DLD1 (cell line): Measurements from ENCODE around the gene SPEN.
"Not testable (repeated sequence)": the region's sequence is repeated elsewhere in the genome, so short reads cannot be mapped to it uniquely, and the experiment has no call there.

Experiments
- in situ Hi-C: cut with HindIII; loops from 2 replicates; pipeline ENCODE4 v1.10.0; 2017; ENCODE audit warnings: low sequenced_read_pairs

Gene SPEN

GRCh38 chr1:15856888-15857287 is 9.4 kb downstream of the SPEN start:
- in situ Hi-C loops = no loop called here

- in situ Hi-C loops = no loop called here
Measured at GRCh38 chr1:15858069-15858670, 10.7 kb downstream of the SPEN start.

- in situ Hi-C loops = no loop called here
Measured at GRCh38 chr1:15858672-15859372, 11.3 kb downstream of the SPEN start.

- in situ Hi-C loops = no loop called here
Measured at GRCh38 chr1:15863156-15863901, 15.8 kb downstream of the SPEN start.

- in situ Hi-C loops = no loop called here
Measured at GRCh38 chr1:15866721-15867201, 19.3 kb downstream of the SPEN start.

- in situ Hi-C loops = no loop called here
Measured at GRCh38 chr1:15867288-15867687, 19.8 kb downstream of the SPEN start.

GRCh38 chr1:15869413-15869812 is 21.9 kb downstream of the SPEN start:
- in situ Hi-C loops = no loop called here

GRCh38 chr1:15870421-15870820 is 22.9 kb downstream of the SPEN start:
- in situ Hi-C loops = loop anchor here (10.0 kb wide), 1 partner anchor 194 kb away; no protein-coding TSS in a partner anchor

GRCh38 chr1:15874471-15874870 is 27.0 kb downstream of the SPEN start:
- in situ Hi-C loops = loop anchor here (10.0 kb wide), 1 partner anchor 190 kb away; no protein-coding TSS in a partner anchor

- in situ Hi-C loops = loop anchor here (10.0 kb wide), 1 partner anchor 188 kb away; no protein-coding TSS in a partner anchor
Measured at GRCh38 chr1:15876357-15877055, 29.0 kb downstream of the SPEN start.

GRCh38 chr1:15881961-15882360 is 34.5 kb downstream of the SPEN start:
- in situ Hi-C loops = no loop called here

GRCh38 chr1:15882665-15883064 is 35.2 kb downstream of the SPEN start:
- in situ Hi-C loops = no loop called here

- in situ Hi-C loops = no loop called here
Measured at GRCh38 chr1:15883326-15883725, 35.8 kb downstream of the SPEN start.

GRCh38 chr1:15884477-15884876 is 37.0 kb downstream of the SPEN start:
- in situ Hi-C loops = no loop called here

GRCh38 chr1:15885269-15885668 is 37.8 kb downstream of the SPEN start:
- in situ Hi-C loops = no loop called here

- in situ Hi-C loops = no loop called here
Measured at GRCh38 chr1:15885701-15886610, 38.4 kb downstream of the SPEN start.

GRCh38 chr1:15886611-15887167 is 39.2 kb downstream of the SPEN start:
- in situ Hi-C loops = no loop called here

GRCh38 chr1:15892857-15893599 is 45.5 kb downstream of the SPEN start:
- in situ Hi-C loops = not testable (repeated sequence)

- in situ Hi-C loops = no loop called here
Measured at GRCh38 chr1:15895233-15895632, 47.7 kb downstream of the SPEN start.
